DND-41 (cell line): ENCODE results near the gene TNS3.

ENCODE experiments used
- ATAC-seq: fragments of 200-7000 bp; cut with Tn5 transposase; 3 replicates; pipeline ENCODE4 v1.9.1; 2021; ENCODE audit warnings: low read depth; ENCODE audit not compliant: insufficient read depth
- DNase-seq: peaks from one replicate; pipeline ENCODE4 v3.0.0-alpha.2; 2020
- H2AFZ ChIP-seq: 2 replicates; pipeline ENCODE4 v1.6.0; 2012; ENCODE audit warnings: low read depth, low read length
- H3K27ac ChIP-seq: 2 replicates; pipeline ENCODE4 v1.5.1; 2012; ENCODE audit warnings: low read length, inconsistent platforms
- H3K27me3 ChIP-seq: fragments of 200-600 bp; sonication (generic); 2 replicates; pipeline ENCODE4 v1.6.0; 2012; ENCODE audit warnings: low read length, mild to moderate bottlenecking, inconsistent platforms; ENCODE audit not compliant: insufficient read depth, poor library complexity
- H3K36me3 ChIP-seq: 2 replicates; pipeline ENCODE4 v1.5.1; 2012; ENCODE audit warnings: low read length, inconsistent platforms; ENCODE audit not compliant: insufficient read depth
- H3K4me1 ChIP-seq: 2 replicates; pipeline ENCODE4 v1.5.1; 2012; ENCODE audit warnings: mild to moderate bottlenecking, low read length; ENCODE audit not compliant: insufficient read depth
- H3K4me2 ChIP-seq: 2 replicates; pipeline ENCODE4 v1.6.0; 2012; ENCODE audit warnings: mild to moderate bottlenecking, moderate library complexity, low read length, inconsistent platforms; ENCODE audit not compliant: insufficient read depth
- H3K4me3 ChIP-seq, 2 experiments: fragments of 200-600 bp in 1 of 2; shearing (Covaris generic) in 1 of 2; 2 replicates each; pipeline ENCODE4 v1.5.1; 2012 to 2016; ENCODE audit warnings: inconsistent platforms in 2 of 2, low read length in 2 of 2, mild to moderate bottlenecking in 2 of 2, low read depth in 1 of 2, moderate library complexity in 1 of 2
- H3K79me2 ChIP-seq: 2 replicates; pipeline ENCODE4 v1.6.0; 2012; ENCODE audit warnings: low read length, inconsistent platforms; ENCODE audit not compliant: insufficient read depth
- H3K9ac ChIP-seq: 2 replicates; pipeline ENCODE4 v1.6.0; 2012; ENCODE audit warnings: low read depth, mild to moderate bottlenecking, inconsistent platforms, low read length, moderate library complexity
- H3K9me3 ChIP-seq: 2 replicates; pipeline ENCODE4 v1.5.1; 2012; ENCODE audit warnings: low read length, moderate library complexity, mild to moderate bottlenecking, inconsistent platforms; ENCODE audit not compliant: insufficient read depth, severe bottlenecking
- H4K20me1 ChIP-seq: 2 replicates; pipeline ENCODE4 v1.6.0; 2012; ENCODE audit warnings: low read length; ENCODE audit not compliant: insufficient read depth
- CTCF ChIP-seq: IDR thresholded peaks from 2 replicates; pipeline ENCODE4 v1.5.1; 2012; ENCODE audit warnings: borderline replicate concordance, low read length, moderate library complexity, mild to moderate bottlenecking; ENCODE audit not compliant: poor library complexity, severe bottlenecking; ENCODE audit errors: extremely low read depth
- EZH2 ChIP-seq: IDR thresholded peaks from 3 replicates; pipeline ENCODE4 v1.6.1; 2012; ENCODE audit warnings: borderline replicate concordance, low read depth, mild to moderate bottlenecking, moderate library complexity, low read length, inconsistent platforms; ENCODE audit not compliant: severe bottlenecking

TNS3 gene

GRCh38 chr7:47578579-47579270, 3.2 kb downstream of the TNS3 start:
- Histone ChIP-seq H3K27ac (no peak overlapping the region), H3K36me3 (no peaks in the 10 kb centered on the region), H3K79me2 (no peaks in the 10 kb centered on the region), H3K4me3 (no peak overlapping the region), H3K9me3 (peaks cover 7% of the 10 kb centered on the region), H3K4me2 (no peak overlapping the region), H3K4me1 (no peaks in the 10 kb centered on the region), H3K9ac (no peak overlapping the region), H4K20me1 (no peaks in the 10 kb centered on the region), H2AFZ (no peak overlapping the region), H3K27me3 (no peaks in the 10 kb centered on the region)
- TF ChIP-seq EZH2, result no peak
- no peak for TF ChIP-seq CTCF
- DNase-seq, result no peak
- no peak for ATAC-seq

- Histone ChIP-seq H3K4me2 (no peak overlapping the region), H4K20me1 (no peaks in the 10 kb centered on the region), H3K27ac (no peak overlapping the region), H3K9ac (no peak overlapping the region), H3K4me1 (no peaks in the 10 kb centered on the region), H3K27me3 (no peaks in the 10 kb centered on the region), H3K36me3 (no peaks in the 10 kb centered on the region), H3K79me2 (no peaks in the 10 kb centered on the region), H2AFZ (no peak overlapping the region), H3K4me3 (no peak overlapping the region), H3K9me3 (no peaks in the 10 kb centered on the region)
- ATAC-seq (no peak), DNase-seq (no peak)
- TF ChIP-seq EZH2 (no peak), CTCF (no peak)
Observed at GRCh38 chr7:47577321-47577919, 4.5 kb downstream of the TNS3 start.

GRCh38 chr7:47576866-47577306, 5.0 kb downstream of the TNS3 start:
- Histone ChIP-seq H3K9ac (no peak overlapping the region), H3K79me2 (no peaks in the 10 kb centered on the region), H4K20me1 (no peaks in the 10 kb centered on the region), H3K9me3 (no peaks in the 10 kb centered on the region), H3K27me3 (no peaks in the 10 kb centered on the region), H3K27ac (no peak overlapping the region), H3K4me1 (no peaks in the 10 kb centered on the region), H3K36me3 (no peaks in the 10 kb centered on the region), H3K4me2 (no peak overlapping the region), H2AFZ (no peak overlapping the region), H3K4me3 (no peak overlapping the region)
- ATAC-seq (no peak), DNase-seq (no peak)
- TF ChIP-seq EZH2 (no peak), CTCF (no peak)
